Fibroblast of lung (primary cell): ENCODE results near the gene GPC3.

Source experiments
- CTCF ChIP-seq, 2 donors: IDR thresholded peaks in 1 of 2; conservative IDR thresholded peaks in 1 of 2; 1 replicate in 1 of 2; 2 replicates in 1 of 2; pipeline ENCODE4 v1.5.1; 2011 to 2012; ENCODE audit warnings: low read length in 2 of 2, control low read depth in 1 of 2, inconsistent platforms in 1 of 2, low read depth in 1 of 2, mild to moderate bottlenecking in 1 of 2
- EZH2 ChIP-seq: IDR thresholded peaks from 2 replicates; pipeline ENCODE4 v1.5.1; 2012; ENCODE audit warnings: low read length, control low read depth, mild to moderate bottlenecking; ENCODE audit errors: missing control alignments

- TF ChIP-seq CTCF (conservative IDR thresholded peaks at IDR 0.05 in 1 of 2, IDR thresholded peaks at IDR 0.05 in 1 of 2; ENCODE audit: low read depth in 1 of 2, low read length in 2 of 2) (no peak), EZH2 (no peak)
These were observed 317.0 kb downstream of the GPC3 start for GRCh38 chrX:133668225-133668931.
